LNCaP clone FGC (cell line): ENCODE results near the gene ZMAT5.

ENCODE experiments used
- DNase-seq: peaks from one replicate; pipeline ENCODE4 v3.0.0-alpha.2; 2011; ENCODE audit warnings: low read depth
- H3K4me3 ChIP-seq: 2 replicates; pipeline ENCODE4 v1.5.1; 2011; ENCODE audit warnings: mild to moderate bottlenecking, low read depth, low read length, control low read depth
- CTCF ChIP-seq: IDR thresholded peaks from 2 replicates; pipeline ENCODE4 v1.5.1; 2012; ENCODE audit warnings: mild to moderate bottlenecking; ENCODE audit not compliant: control insufficient read depth, insufficient read depth; ENCODE audit errors: extremely low read depth

Gene ZMAT5

GRCh38 chr22:29700206-29700899 is 66.5 kb downstream of the ZMAT5 start:
- no peak overlapping the region for H3K4me3 ChIP-seq
- TF ChIP-seq CTCF = no peak
- no peak for DNase-seq

- no peak overlapping the region for H3K4me3 ChIP-seq
- DNase-seq = no peak
- no peak for TF ChIP-seq CTCF
These were observed 68.8 kb downstream of the ZMAT5 start for GRCh38 chr22:29697853-29698598.

- no peak overlapping the region for H3K4me3 ChIP-seq
- no peak for DNase-seq
- TF ChIP-seq CTCF = no peak
These were observed 71.5 kb downstream of the ZMAT5 start for GRCh38 chr22:29695129-29695926.

GRCh38 chr22:29693671-29694070 is 73.1 kb downstream of the ZMAT5 start:
- DNase-seq = no peak
- H3K4me3 ChIP-seq = no peak overlapping the region
- no peak for TF ChIP-seq CTCF

- DNase-seq = no peak
- H3K4me3 ChIP-seq = no peak overlapping the region
- no peak for TF ChIP-seq CTCF
These were observed 73.6 kb downstream of the ZMAT5 start for GRCh38 chr22:29693161-29693560.

- H3K4me3 ChIP-seq = no peak overlapping the region
- no peak for TF ChIP-seq CTCF
- no peak for DNase-seq
These were observed 74.5 kb downstream of the ZMAT5 start for GRCh38 chr22:29692327-29692640.
